Transverse colon (tissue), 4 donors: ENCODE data around the gene CHTF18. TPM values are rescaled to one million over a fixed set of nuclear protein-coding genes. Genes with fewer than 3 reads are reported as not detected.

ENCODE experiments used
- DNase-seq: peaks from one replicate; pipeline ENCODE4 v3.0.0-alpha.2; 2019
- H3K27ac ChIP-seq, 4 donors: fragments of 200-600 bp; sonication (generic); 2 replicates each; pipeline ENCODE4 v1.5.1; 2016 to 2018; ENCODE audit warnings: inconsistent platforms in 4 of 4
- H3K27me3 ChIP-seq: fragments of 200-600 bp; sonication (generic); 2 replicates; pipeline ENCODE4 v1.5.1; 2017; ENCODE audit warnings: inconsistent platforms
- H3K36me3 ChIP-seq, 4 donors: fragments of 200-600 bp; sonication (generic); 2 replicates each; pipeline ENCODE4 v1.5.1; 2017 to 2019; ENCODE audit warnings: inconsistent platforms in 4 of 4
- H3K4me1 ChIP-seq, 4 donors: fragments of 200-600 bp; sonication (generic); 2 replicates each; pipeline ENCODE4 v1.5.1; 2017 to 2020; ENCODE audit warnings: inconsistent platforms in 4 of 4
- H3K4me3 ChIP-seq, 4 donors: fragments of 200-600 bp; sonication (generic); 1 replicate in 1 of 4; 2 replicates in 3 of 4; pipeline versions ENCODE4 v1.5.1 to v1.6.1; 2017 to 2019; ENCODE audit warnings: inconsistent platforms in 4 of 4
- H3K9me3 ChIP-seq, 2 donors: fragments of 200-600 bp; sonication (generic); 2 replicates each; pipeline ENCODE4 v1.5.1; 2017 to 2019; ENCODE audit warnings: inconsistent platforms in 2 of 2
- CTCF ChIP-seq, 5 experiments: fragments of 200-600 bp in 3 of 5; fragments of 450-650 bp in 2 of 5; sonication (generic) in 3 of 5; IDR thresholded peaks; 1 replicate in 2 of 5; 2 replicates in 3 of 5; pipeline ENCODE4 v1.5.1; 2016 to 2017; ENCODE audit warnings: antibody characterized with exemption in 5 of 5, inconsistent platforms in 3 of 5, mild to moderate bottlenecking in 2 of 5, moderate library complexity in 1 of 5
- EP300 ChIP-seq: sonication (generic); formaldehyde crosslinking; IDR thresholded peaks from one replicate; pipeline ENCODE4 v1.6.1; 2017; ENCODE audit warnings: antibody characterized with exemption, low read depth
- POLR2A ChIP-seq: fragments of 450-650 bp; IDR thresholded peaks from one replicate; pipeline ENCODE4 v1.6.1; 2016; ENCODE audit warnings: antibody characterized with exemption, mild to moderate bottlenecking, moderate library complexity
- POLR2AphosphoS5 ChIP-seq, 3 donors: sonication (generic); formaldehyde crosslinking; IDR thresholded peaks; one replicate each; pipeline ENCODE4 v1.6.1; 2016; ENCODE audit warnings: antibody characterized with exemption in 3 of 3
- WGBS, 2 donors: methylation state at CpG; one replicate each; pipeline ENCODE4 v1.1.5; 2018; ENCODE audit warnings: low coverage in 1 of 2; 5-methylcytosine and 5-hydroxymethylcytosine counted together
- in situ Hi-C, 4 donors: fragments of 200-750 bp; cut with MboI; loops; one replicate each; pipeline versions ENCODE4 v1.15.0 to v1.15.1; 2017; ENCODE audit warnings: low sequenced_read_pairs in 3 of 4, low pct_ligation_motif_present in 1 of 4, low pct_unique_long_range_greater_than_20kb in 1 of 4
- intact Hi-C: fragments of 100-400 bp; cut with DNase I; formaldehyde crosslinking; loops from one replicate; pipeline ENCODE4 v1.15.1; 2023; ENCODE audit warnings: low total_unique reads
- small RNA-seq, 4 donors: library from RNA; depleted of rRNA; stranded (forward); fragments of <200 nt; gene quantifications; one replicate each; pipeline ENCODE3, GENCODE V24; 2016
- total RNA-seq, 4 donors: library from RNA; depleted of rRNA; stranded (reverse); fragments of >200 nt; gene quantifications; one replicate each; pipeline ENCODE4 v1.1.0, GENCODE V29; 2016

CHTF18 gene
- total RNA-seq, 4 donors from 2014 or later = 4.6 to 33.4 (median 12.9) TPM

- Histone ChIP-seq H3K4me1 (no peaks in the 10 kb centered on the region), H3K27ac (no peak overlapping the region), H3K36me3 (no peaks in the 10 kb centered on the region), H3K4me3 (no peak overlapping the region), H3K27me3 (no peaks in the 10 kb centered on the region), H3K9me3 (no peaks in the 10 kb centered on the region)
- in situ Hi-C loops = no loop called here
- DNase-seq = no peak
- TF ChIP-seq POLR2AphosphoS5 (IDR thresholded peaks at IDR 0.05) (no peak), EP300 (no peak), POLR2A (no peak), CTCF (IDR thresholded peaks at IDR 0.05) (no peak)
- WGBS, 2 donors = 89 to 91% methylated on average over 8 to 10 of the region's 10 CpGs
- intact Hi-C loops = no loop called here
These were observed 58.7 kb downstream of the CHTF18 start for GRCh38 chr16:847151-847550.

Small RNA genes lying within 50 kb of the gene (small RNA-seq; reads per million reads assigned to genes)
- 0 reads per million in 4 donors for gene MIR662

Other genes with a start within 250 kb of the CHTF18 start
- gene PRR35, start 228.2 kb upstream of the CHTF18 start, total RNA-seq = not detected
- gene NHLRC4, start 221.6 kb upstream of the CHTF18 start, total RNA-seq = under 1 TPM in 3 of 4 donors, not detected in 1; 0.55 to 0.75 (median 0.64) TPM
- 100 to 1,000 TPM in 1 of 4 donors, 10 to 100 TPM in 3; 37.4 to 115 (median 56.0) TPM for gene PIGQ, start 218.7 kb upstream of the CHTF18 start, total RNA-seq
- 100 to 1,000 TPM in 2 of 4 donors, 10 to 100 TPM in 2; 54.8 to 111 (median 83.5) TPM for gene RAB40C, start 198.6 kb upstream of the CHTF18 start, total RNA-seq
- 10 to 100 TPM in 1 of 4 donors, 1 to 10 TPM in 3; 2.3 to 13.1 (median 4.2) TPM for gene WFIKKN1, start 157.6 kb upstream of the CHTF18 start, total RNA-seq
- gene METTL26, start 152.3 kb upstream of the CHTF18 start, total RNA-seq = 10 to 100 TPM; 32.6 to 91.8 (median 86.7) TPM
- gene MCRIP2, start 146.8 kb upstream of the CHTF18 start, total RNA-seq = 100 to 1,000 TPM; 158 to 267 (median 211) TPM
- gene WDR90, start 139.3 kb upstream of the CHTF18 start, total RNA-seq = 100 to 1,000 TPM in 2 of 4 donors, 10 to 100 TPM in 2; 23.0 to 166 (median 90.2) TPM
- 100 to 1,000 TPM; 133 to 386 (median 259) TPM for gene RHOT2, start 120.5 kb upstream of the CHTF18 start, total RNA-seq
- gene RHBDL1, start 112.9 kb upstream of the CHTF18 start, total RNA-seq = 10 to 100 TPM in 2 of 4 donors, 1 to 10 TPM in 2; 1.8 to 39.3 (median 8.1) TPM
- 100 to 1,000 TPM in 3 of 4 donors, 10 to 100 TPM in 1; 51.9 to 190 (median 134) TPM for gene STUB1, start 108.2 kb upstream of the CHTF18 start, total RNA-seq
- 100 to 1,000 TPM in 1 of 4 donors, 10 to 100 TPM in 3; 40.0 to 261 (median 58.6) TPM for gene JMJD8, start 104.3 kb upstream of the CHTF18 start, total RNA-seq
- gene WDR24, start 98.2 kb upstream of the CHTF18 start, total RNA-seq = 10 to 100 TPM in 2 of 4 donors, 1 to 10 TPM in 2; 3.4 to 15.3 (median 10.0) TPM
- 1 to 10 TPM in 2 of 4 donors, under 1 TPM in 1, not detected in 1; 0.60 to 3.5 (median 1.6) TPM for gene FBXL16, start 82.8 kb upstream of the CHTF18 start, total RNA-seq
- gene METRN, start 73.5 kb upstream of the CHTF18 start, total RNA-seq = 10 to 100 TPM in 3 of 4 donors, 1 to 10 TPM in 1; 4.9 to 47.2 (median 35.2) TPM
- gene ANTKMT, start 67.5 kb upstream of the CHTF18 start, total RNA-seq = 10 to 100 TPM; 19.7 to 53.0 (median 38.2) TPM
- 10 to 100 TPM in 1 of 4 donors, 1 to 10 TPM in 1, under 1 TPM in 2; 0.40 to 24.3 (median 0.98) TPM for gene CCDC78, start 62.2 kb upstream of the CHTF18 start, total RNA-seq
- gene HAGHL, start 61.5 kb upstream of the CHTF18 start, total RNA-seq = 10 to 100 TPM in 1 of 4 donors, 1 to 10 TPM in 3; 1.2 to 12.3 (median 5.5) TPM
- gene CIAO3, start 47.6 kb upstream of the CHTF18 start, total RNA-seq = 100 to 1,000 TPM in 2 of 4 donors, 10 to 100 TPM in 2; 59.1 to 346 (median 102) TPM
- gene MSLN, start 27.9 kb upstream of the CHTF18 start, total RNA-seq = 10 to 100 TPM in 2 of 4 donors, 1 to 10 TPM in 1, not detected in 1; 4.9 to 21.2 (median 10.3) TPM
- gene RPUSD1, start 239 bp upstream of the CHTF18 start, total RNA-seq = 10 to 100 TPM; 16.1 to 71.4 (median 24.8) TPM
- gene GNG13, start 12.1 kb downstream of the CHTF18 start, total RNA-seq = under 1 TPM in 1 of 4 donors, not detected in 3; 0.48 TPM
- gene LMF1, start 182.4 kb downstream of the CHTF18 start, total RNA-seq = 10 to 100 TPM; 15.9 to 34.8 (median 19.6) TPM
- 1 to 10 TPM in 1 of 4 donors, under 1 TPM in 3; 0.37 to 1.9 (median 0.50) TPM for gene SOX8, start 193.2 kb downstream of the CHTF18 start, total RNA-seq